ENCODE data around the gene TUBB4A. TPM values are rescaled to one million over a fixed set of nuclear protein-coding genes. Genes with fewer than 3 reads are reported as not detected.

Gene TUBB4A
- total RNA-seq, 1 donor from 2014 or later, result 2.4 TPM

DNA sequence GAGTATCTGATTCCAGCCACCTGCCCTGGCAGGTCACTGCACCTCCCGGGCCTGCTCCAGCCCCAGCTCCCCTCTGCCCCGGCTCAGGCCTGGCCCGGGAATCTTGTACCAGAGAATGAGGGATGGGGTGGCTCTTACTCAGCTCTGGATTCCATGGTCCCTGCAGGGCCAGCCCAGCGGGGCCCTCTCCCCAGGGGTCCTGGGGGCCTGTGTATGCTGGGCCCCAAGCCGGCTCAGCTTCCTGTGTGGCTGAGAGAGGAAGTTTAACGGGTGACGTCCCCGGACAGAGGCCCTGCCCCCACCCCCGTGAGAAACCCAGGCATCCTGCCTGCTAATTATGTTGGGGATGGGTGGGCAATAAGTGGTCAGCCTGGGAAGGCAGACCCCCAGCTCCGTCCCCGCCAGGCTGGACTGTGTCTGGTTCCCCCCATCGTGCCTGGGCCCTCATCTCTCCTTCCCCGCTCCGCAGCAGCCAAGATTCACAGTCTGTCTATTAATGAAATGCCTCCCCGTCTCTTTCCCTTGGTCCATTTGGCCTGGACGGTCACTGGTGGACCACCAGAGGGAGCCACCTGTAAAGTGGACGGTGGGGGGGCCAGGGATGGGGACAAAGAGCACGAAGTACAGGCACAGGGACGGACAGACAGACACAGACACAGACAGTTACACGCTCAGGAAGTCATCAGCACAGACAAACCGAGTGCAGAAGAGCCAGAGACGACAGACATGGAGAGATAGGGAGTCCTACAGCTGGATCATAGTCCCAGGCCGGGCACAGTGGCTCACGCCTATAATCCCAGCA lies 20.4 kb downstream of the TUBB4A start, which contains the start of gene DENND1C:
DENND1C (minus strand) TSS at position 247 of the 802 bp plus-strand sequence; CDS start at position 155, 92 bp downstream.
- TF ChIP-seq EZH2phosphoT487 (IDR thresholded peaks at IDR 0.05), result no peak
- TF ChIP-seq, protein P1, sequence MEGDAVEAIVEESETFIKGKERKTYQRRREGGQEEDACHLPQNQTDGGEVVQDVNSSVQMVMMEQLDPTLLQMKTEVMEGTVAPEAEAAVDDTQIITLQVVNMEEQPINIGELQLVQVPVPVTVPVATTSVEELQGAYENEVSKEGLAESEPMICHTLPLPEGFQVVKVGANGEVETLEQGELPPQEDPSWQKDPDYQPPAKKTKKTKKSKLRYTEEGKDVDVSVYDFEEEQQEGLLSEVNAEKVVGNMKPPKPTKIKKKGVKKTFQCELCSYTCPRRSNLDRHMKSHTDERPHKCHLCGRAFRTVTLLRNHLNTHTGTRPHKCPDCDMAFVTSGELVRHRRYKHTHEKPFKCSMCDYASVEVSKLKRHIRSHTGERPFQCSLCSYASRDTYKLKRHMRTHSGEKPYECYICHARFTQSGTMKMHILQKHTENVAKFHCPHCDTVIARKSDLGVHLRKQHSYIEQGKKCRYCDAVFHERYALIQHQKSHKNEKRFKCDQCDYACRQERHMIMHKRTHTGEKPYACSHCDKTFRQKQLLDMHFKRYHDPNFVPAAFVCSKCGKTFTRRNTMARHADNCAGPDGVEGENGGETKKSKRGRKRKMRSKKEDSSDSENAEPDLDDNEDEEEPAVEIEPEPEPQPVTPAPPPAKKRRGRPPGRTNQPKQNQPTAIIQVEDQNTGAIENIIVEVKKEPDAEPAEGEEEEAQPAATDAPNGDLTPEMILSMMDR (IDR thresholded peaks at IDR 0.05), result peak; percentile 80
- H3K27ac ChIP-seq, result no peak within 1 kb of the TSS
- H3K36me3 Mint-ChIP-seq, result no peaks in the 10 kb centered on the region
- H3K4me3 Mint-ChIP-seq, result peak within 1 kb of the TSS; percentile 6
- peaks cover 11% of the 10 kb centered on the region for H3K4me1 Mint-ChIP-seq
- no peaks in the 10 kb centered on the region for H3K36me3 ChIP-seq
- no peaks in the 10 kb centered on the region for H4K20me1 ChIP-seq (ENCODE audit: low read depth)
- peak within 1 kb of the TSS; percentile 54 for H3K27ac Mint-ChIP-seq
- H3K79me2 ChIP-seq (ENCODE audit: low read depth), result no peaks in the 10 kb centered on the region
- peaks cover 2% of the 10 kb centered on the region for H3K4me1 ChIP-seq
- H3K9me3 ChIP-seq (ENCODE audit: low read depth), result no peaks in the 10 kb centered on the region
- H3K9ac ChIP-seq, result no peak within 1 kb of the TSS
- DNase-seq (ENCODE audit: low spot score), result peak; percentile 70
- peak within 1 kb of the TSS; percentile 64 for H2AFZ ChIP-seq (replicated peaks)
- no peaks in the 10 kb centered on the region for H3F3A ChIP-seq (ENCODE audit: low read depth)
- H3K4me2 ChIP-seq, result no peak within 1 kb of the TSS
- H3K9me3 Mint-ChIP-seq, result no peaks in the 10 kb centered on the region
- no peak within 1 kb of the TSS for H3K4me3 ChIP-seq
- peaks cover 18% of the 10 kb centered on the region for H3K27me3 Mint-ChIP-seq (ENCODE audit: insufficient read depth, low read depth)
- H3K27me3 ChIP-seq, result peaks cover 7% of the 10 kb centered on the region

DNA sequence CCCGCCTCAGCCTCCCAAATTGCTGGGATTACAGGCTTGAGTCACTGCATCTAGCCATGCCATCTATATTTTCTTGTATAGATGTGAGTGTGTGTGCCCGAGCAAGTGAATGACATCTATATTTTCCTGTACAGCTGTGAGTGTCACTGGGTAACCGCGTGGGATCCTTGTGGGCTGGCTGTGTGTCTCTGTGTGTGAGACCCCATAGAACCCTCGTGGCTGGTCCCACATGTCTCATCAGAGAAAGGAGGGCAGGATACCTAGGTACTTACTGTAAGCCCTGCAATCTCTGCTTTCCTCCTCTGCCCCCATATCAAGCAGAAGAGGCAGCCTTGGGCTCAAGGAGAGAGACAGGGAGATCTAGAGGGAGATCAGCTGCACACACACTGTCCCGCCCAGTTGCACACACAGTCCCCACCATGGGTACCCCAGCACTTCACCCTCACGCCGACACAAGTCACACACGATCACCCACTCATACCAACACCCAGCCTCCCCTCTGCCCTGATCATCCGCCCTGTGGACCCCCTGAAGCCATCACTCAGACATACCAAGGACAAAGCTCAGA lies 21.2 kb downstream of the TUBB4A start:
- Histone ChIP-seq H3K4me3 (no peak overlapping the region), H3K9ac (no peak overlapping the region), H3K4me1 (peaks cover 2% of the 10 kb centered on the region), H3K27me3 (peaks cover 15% of the 10 kb centered on the region), H3K4me2 (no peak overlapping the region), H4K20me1 (ENCODE audit: low read depth) (no peaks in the 10 kb centered on the region), H3K27ac (no peak overlapping the region), H2AFZ (replicated peaks) (no peak overlapping the region), H3K79me2 (ENCODE audit: low read depth) (no peaks in the 10 kb centered on the region), H3F3A (ENCODE audit: low read depth) (no peaks in the 10 kb centered on the region), H3K36me3 (no peaks in the 10 kb centered on the region), H3K9me3 (ENCODE audit: low read depth) (no peaks in the 10 kb centered on the region)
- Mint-ChIP-seq H3K9me3 (no peaks in the 10 kb centered on the region), H3K27me3 (ENCODE audit: insufficient read depth, low read depth) (peaks cover 20% of the 10 kb centered on the region), H3K4me1 (peaks cover 13% of the 10 kb centered on the region), H3K36me3 (no peaks in the 10 kb centered on the region), H3K27ac (peak overlapping the region; percentile 54), H3K4me3 (peak overlapping the region; percentile 6)
- no peak for DNase-seq (ENCODE audit: low spot score)
- TF ChIP-seq EZH2phosphoT487 (IDR thresholded peaks at IDR 0.05) (no peak), EZH2 (IDR thresholded peaks at IDR 0.05) (no peak)
- TF ChIP-seq, protein P1 (IDR thresholded peaks at IDR 0.05), result no peak

DNA sequence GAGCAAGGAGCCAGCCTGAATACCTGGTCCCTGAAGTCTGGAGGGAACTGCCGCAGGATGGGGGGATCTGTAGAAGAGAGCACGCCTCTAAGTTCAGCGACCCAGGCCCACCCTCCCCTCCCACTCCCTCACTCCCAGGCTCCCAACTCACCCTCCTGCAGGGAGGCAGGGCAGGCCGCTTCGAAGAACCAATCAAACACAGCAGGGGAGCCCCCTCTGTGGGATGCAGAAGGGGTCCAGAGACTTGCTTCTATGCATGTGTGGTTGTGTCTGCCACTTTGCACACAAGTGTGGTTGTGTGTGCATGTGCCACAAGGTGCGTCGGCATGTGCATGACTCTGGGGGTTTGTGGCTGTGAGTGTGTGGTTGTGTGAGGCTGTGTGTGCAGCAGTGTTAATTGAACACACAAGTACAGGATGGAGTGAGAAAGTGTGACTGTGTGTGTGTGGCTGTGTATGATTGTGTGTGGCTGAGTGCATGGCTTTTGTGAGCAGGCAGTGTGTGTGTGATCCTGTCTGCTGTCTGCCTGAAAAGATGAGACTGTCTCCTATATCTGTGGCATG lies 22.2 kb downstream of the TUBB4A start:
- peaks cover 5% of the 10 kb centered on the region for H3K4me1 ChIP-seq
- no peak overlapping the region for H3K4me3 ChIP-seq
- H3K36me3 Mint-ChIP-seq, result no peaks in the 10 kb centered on the region
- H3K79me2 ChIP-seq (ENCODE audit: low read depth), result no peaks in the 10 kb centered on the region
- peaks cover 21% of the 10 kb centered on the region for H3K27me3 Mint-ChIP-seq (ENCODE audit: insufficient read depth, low read depth)
- H3F3A ChIP-seq (ENCODE audit: low read depth), result no peaks in the 10 kb centered on the region
- H4K20me1 ChIP-seq (ENCODE audit: low read depth), result no peaks in the 10 kb centered on the region
- H3K27ac Mint-ChIP-seq, result no peak overlapping the region
- no peaks in the 10 kb centered on the region for H3K9me3 Mint-ChIP-seq
- peaks cover 25% of the 10 kb centered on the region for H3K27me3 ChIP-seq
- no peak overlapping the region for H2AFZ ChIP-seq (replicated peaks)
- H3K36me3 ChIP-seq, result no peaks in the 10 kb centered on the region
- H3K4me1 Mint-ChIP-seq, result peaks cover 14% of the 10 kb centered on the region
- TF ChIP-seq EZH2phosphoT487 (IDR thresholded peaks at IDR 0.05) (no peak), EZH2 (IDR thresholded peaks at IDR 0.05) (no peak)
- DNase-seq (ENCODE audit: low spot score), result no peak
- H3K9me3 ChIP-seq (ENCODE audit: low read depth), result no peaks in the 10 kb centered on the region
- no peak overlapping the region for H3K9ac ChIP-seq
- H3K4me2 ChIP-seq, result no peak overlapping the region
- peak overlapping the region; percentile 36 for H3K4me3 Mint-ChIP-seq
- no peak overlapping the region for H3K27ac ChIP-seq
